ENCODE data around the gene RASGRP2.

RASGRP2 gene

DNA sequence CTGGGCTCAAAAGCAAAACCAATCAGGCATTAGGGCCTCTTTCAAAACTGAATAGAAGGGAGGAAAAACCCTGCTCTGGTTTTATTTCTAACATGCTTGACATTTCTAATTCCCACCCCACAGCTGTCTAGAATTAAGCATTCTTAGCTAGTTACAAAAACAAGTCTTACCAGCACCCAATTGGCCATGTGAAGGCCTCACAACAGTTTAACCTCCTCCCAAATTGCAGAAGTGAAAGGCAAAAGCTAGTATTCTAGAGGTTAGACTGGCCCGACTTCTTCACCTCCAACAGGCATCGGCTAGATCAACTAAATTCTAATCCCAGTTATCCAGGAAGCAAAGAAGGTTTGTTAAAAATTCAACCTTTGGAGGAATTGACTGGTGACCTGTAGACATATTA lies 27.9 kb upstream of the RASGRP2 start:
- POLR2A ChIA-PET = interaction anchor here (1.0 to 1.6 kb wide), 2 partner anchors 8 to 28 kb away, joined by 3 to 9 read pairs; partner anchors contain the start of gene RASGRP2
- Histone ChIP-seq H3K36me3 (ENCODE audit: control insufficient read depth in 4 of 4, insufficient read depth in 4 of 4, low read length in 3 of 4) (peaks cover 50 to 98% (median 85%) of the 10 kb centered on the region in 4 experiments), H3K4me1 (ENCODE audit: control extremely low read depth in 1 of 4, control insufficient read depth in 4 of 4, insufficient read depth in 4 of 4, low read length in 3 of 4) (peaks cover 29 to 61% (median 40%) of the 10 kb centered on the region in 4 experiments), H3K27me3 (replicated peaks in 2 of 5; ENCODE audit: control insufficient read depth in 4 of 5, insufficient read depth in 5 of 5, low read length in 4 of 5) (no peaks in the 10 kb centered on the region), H3K4me3 (ENCODE audit: control insufficient read depth in 1 of 7, extremely low read depth in 1 of 7, insufficient read depth in 4 of 7, low read depth in 2 of 7, low read length in 6 of 7) (no peak overlapping the region), H3K27ac (ENCODE audit: insufficient read depth in 1 of 2, low read depth in 1 of 2, low read length in 2 of 2, poor library complexity in 1 of 2, severe bottlenecking in 2 of 2) (peak overlapping the region in 1 of 2 experiments; percentile 55), H3K9me3 (ENCODE audit: control extremely low read depth in 1 of 5, control insufficient read depth in 4 of 5, insufficient read depth in 2 of 5, low read depth in 1 of 5, low read length in 4 of 5) (no peaks in the 10 kb centered on the region)
- CTCF ChIA-PET = interaction anchor here (0.7 to 20.1 kb wide), 7 partner anchors 8 to 39 kb away, joined by 3 to 345 read pairs (median 4); partner anchors contain the start of gene RASGRP2
- no peak for DNase-seq
- no CpG with 5 or more reads among the region's 2 CpGs for WGBS (ENCODE audit: insufficient coverage)

GRCh38 chr11:64770120-64770519 lies 26.2 kb upstream of the RASGRP2 start:
- H3K9me3 ChIP-seq (ENCODE audit: control extremely low read depth in 1 of 5, control insufficient read depth in 4 of 5, insufficient read depth in 2 of 5, low read depth in 1 of 5, low read length in 4 of 5) = no peaks in the 10 kb centered on the region
- H3K4me1 ChIP-seq (ENCODE audit: control extremely low read depth in 1 of 4, control insufficient read depth in 4 of 4, insufficient read depth in 4 of 4, low read length in 3 of 4) = peaks cover 20 to 56% (median 39%) of the 10 kb centered on the region in 4 experiments
- peaks cover 43 to 97% (median 82%) of the 10 kb centered on the region in 4 experiments for H3K36me3 ChIP-seq (ENCODE audit: control insufficient read depth in 4 of 4, insufficient read depth in 4 of 4, low read length in 3 of 4)
- 99% methylated on average over 11 of the region's 12 CpGs for WGBS (ENCODE audit: insufficient coverage)
- DNase-seq = no peak
- POLR2A ChIA-PET = interaction anchor here (1.5 kb wide), 1 partner anchor 9 kb away, joined by 4 read pairs; no protein-coding TSS in a partner anchor
- no peaks in the 10 kb centered on the region for H3K27me3 ChIP-seq (replicated peaks in 2 of 5; ENCODE audit: control insufficient read depth in 4 of 5, insufficient read depth in 5 of 5, low read length in 4 of 5)
- CTCF ChIA-PET = interaction anchor here (1.3 to 20.1 kb wide), 4 partner anchors 10 to 26 kb away, joined by 5 to 345 read pairs (median 6); partner anchors contain the start of genes PYGM and RASGRP2
- peak overlapping the region in 1 of 2 experiments; percentile 4 for H3K27ac ChIP-seq (ENCODE audit: insufficient read depth in 1 of 2, low read depth in 1 of 2, low read length in 2 of 2, poor library complexity in 1 of 2, severe bottlenecking in 2 of 2)
- no peak overlapping the region for H3K4me3 ChIP-seq (ENCODE audit: control insufficient read depth in 1 of 7, extremely low read depth in 1 of 7, insufficient read depth in 4 of 7, low read depth in 2 of 7, low read length in 6 of 7)

DNA sequence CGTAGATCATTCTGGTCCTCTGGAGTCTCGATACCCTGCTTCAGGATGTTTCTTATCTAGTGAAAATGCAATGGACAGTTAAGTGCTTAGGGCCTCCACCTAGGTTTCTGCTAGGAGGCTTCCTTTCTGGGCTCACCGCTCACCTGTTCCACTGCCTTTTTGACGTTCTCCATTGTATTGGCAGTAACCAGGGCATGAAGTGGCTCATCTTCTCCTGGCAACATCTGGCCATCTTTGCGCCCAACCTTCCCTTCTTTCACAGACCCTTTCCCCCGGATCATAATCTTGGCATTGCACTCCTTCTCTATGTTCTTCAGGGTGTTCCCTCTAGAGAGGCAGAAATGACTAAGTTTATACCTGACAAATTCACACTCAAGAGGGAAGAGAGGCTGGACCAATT lies 25.3 kb upstream of the RASGRP2 start:
- H3K9me3 ChIP-seq (ENCODE audit: control extremely low read depth in 1 of 5, control insufficient read depth in 4 of 5, insufficient read depth in 2 of 5, low read depth in 1 of 5, low read length in 4 of 5) = no peaks in the 10 kb centered on the region
- H3K27ac ChIP-seq (ENCODE audit: insufficient read depth in 1 of 2, low read depth in 1 of 2, low read length in 2 of 2, poor library complexity in 1 of 2, severe bottlenecking in 2 of 2) = peak overlapping the region in 1 of 2 experiments; percentile 4
- peaks cover 38 to 97% (median 84%) of the 10 kb centered on the region in 4 experiments for H3K36me3 ChIP-seq (ENCODE audit: control insufficient read depth in 4 of 4, insufficient read depth in 4 of 4, low read length in 3 of 4)
- H3K27me3 ChIP-seq (replicated peaks in 2 of 5; ENCODE audit: control insufficient read depth in 4 of 5, insufficient read depth in 5 of 5, low read length in 4 of 5) = no peaks in the 10 kb centered on the region
- DNase-seq = no peak
- 98% methylated on average over 4 of the region's 6 CpGs for WGBS (ENCODE audit: insufficient coverage)
- peaks cover 22 to 61% (median 46%) of the 10 kb centered on the region in 4 experiments for H3K4me1 ChIP-seq (ENCODE audit: control extremely low read depth in 1 of 4, control insufficient read depth in 4 of 4, insufficient read depth in 4 of 4, low read length in 3 of 4)
- POLR2A ChIA-PET = no interaction called here
- CTCF ChIA-PET = interaction anchor here (1.3 to 20.1 kb wide), 2 partner anchors 9 to 25 kb away, joined by 6 to 345 read pairs; partner anchors contain the start of genes PYGM and RASGRP2
- H3K4me3 ChIP-seq (ENCODE audit: control insufficient read depth in 1 of 7, extremely low read depth in 1 of 7, insufficient read depth in 4 of 7, low read depth in 2 of 7, low read length in 6 of 7) = no peak overlapping the region

DNA sequence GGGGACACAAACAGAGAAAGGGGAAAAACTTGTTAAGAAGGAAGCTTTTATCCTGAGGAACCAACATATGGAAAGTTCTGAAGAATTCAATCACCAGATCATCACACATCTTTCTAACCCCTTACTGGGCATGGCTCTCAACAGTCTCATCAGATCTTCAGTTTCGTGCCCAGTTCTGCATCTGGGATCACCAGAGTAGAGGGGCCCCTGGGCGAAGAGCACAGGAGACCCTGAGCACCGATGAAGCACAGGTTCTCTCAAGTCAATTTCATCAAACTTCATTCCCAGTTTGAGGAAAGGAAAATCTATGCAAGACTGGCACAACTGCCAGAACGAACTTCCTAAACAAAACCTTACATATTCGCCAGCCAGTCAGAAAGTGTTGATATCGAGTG lies 24.4 kb upstream of the RASGRP2 start:
- no peak for DNase-seq
- no peak overlapping the region for H3K27ac ChIP-seq (ENCODE audit: insufficient read depth in 1 of 2, low read depth in 1 of 2, low read length in 2 of 2, poor library complexity in 1 of 2, severe bottlenecking in 2 of 2)
- POLR2A ChIA-PET = interaction anchor here (0.6 to 1.8 kb wide), 3 partner anchors 10 to 25 kb away, joined by 3 to 8 read pairs (median 5); partner anchors contain the start of gene SF1
- 100% methylated on average over 3 of the region's 6 CpGs for WGBS (ENCODE audit: insufficient coverage)
- no peaks in the 10 kb centered on the region for H3K9me3 ChIP-seq (ENCODE audit: control extremely low read depth in 1 of 5, control insufficient read depth in 4 of 5, insufficient read depth in 2 of 5, low read depth in 1 of 5, low read length in 4 of 5)
- H3K4me1 ChIP-seq (ENCODE audit: control extremely low read depth in 1 of 4, control insufficient read depth in 4 of 4, insufficient read depth in 4 of 4, low read length in 3 of 4) = peaks cover 23 to 66% (median 51%) of the 10 kb centered on the region in 4 experiments
- H3K36me3 ChIP-seq (ENCODE audit: control insufficient read depth in 4 of 4, insufficient read depth in 4 of 4, low read length in 3 of 4) = peaks cover 37 to 96% (median 83%) of the 10 kb centered on the region in 4 experiments
- H3K4me3 ChIP-seq (ENCODE audit: control insufficient read depth in 1 of 7, extremely low read depth in 1 of 7, insufficient read depth in 4 of 7, low read depth in 2 of 7, low read length in 6 of 7) = no peak overlapping the region
- H3K27me3 ChIP-seq (replicated peaks in 2 of 5; ENCODE audit: control insufficient read depth in 4 of 5, insufficient read depth in 5 of 5, low read length in 4 of 5) = no peaks in the 10 kb centered on the region
- CTCF ChIA-PET = interaction anchor here (1.0 to 20.1 kb wide), 6 partner anchors 10 to 26 kb away, joined by 3 to 345 read pairs (median 6); partner anchors contain the start of genes RASGRP2 and SF1

DNA sequence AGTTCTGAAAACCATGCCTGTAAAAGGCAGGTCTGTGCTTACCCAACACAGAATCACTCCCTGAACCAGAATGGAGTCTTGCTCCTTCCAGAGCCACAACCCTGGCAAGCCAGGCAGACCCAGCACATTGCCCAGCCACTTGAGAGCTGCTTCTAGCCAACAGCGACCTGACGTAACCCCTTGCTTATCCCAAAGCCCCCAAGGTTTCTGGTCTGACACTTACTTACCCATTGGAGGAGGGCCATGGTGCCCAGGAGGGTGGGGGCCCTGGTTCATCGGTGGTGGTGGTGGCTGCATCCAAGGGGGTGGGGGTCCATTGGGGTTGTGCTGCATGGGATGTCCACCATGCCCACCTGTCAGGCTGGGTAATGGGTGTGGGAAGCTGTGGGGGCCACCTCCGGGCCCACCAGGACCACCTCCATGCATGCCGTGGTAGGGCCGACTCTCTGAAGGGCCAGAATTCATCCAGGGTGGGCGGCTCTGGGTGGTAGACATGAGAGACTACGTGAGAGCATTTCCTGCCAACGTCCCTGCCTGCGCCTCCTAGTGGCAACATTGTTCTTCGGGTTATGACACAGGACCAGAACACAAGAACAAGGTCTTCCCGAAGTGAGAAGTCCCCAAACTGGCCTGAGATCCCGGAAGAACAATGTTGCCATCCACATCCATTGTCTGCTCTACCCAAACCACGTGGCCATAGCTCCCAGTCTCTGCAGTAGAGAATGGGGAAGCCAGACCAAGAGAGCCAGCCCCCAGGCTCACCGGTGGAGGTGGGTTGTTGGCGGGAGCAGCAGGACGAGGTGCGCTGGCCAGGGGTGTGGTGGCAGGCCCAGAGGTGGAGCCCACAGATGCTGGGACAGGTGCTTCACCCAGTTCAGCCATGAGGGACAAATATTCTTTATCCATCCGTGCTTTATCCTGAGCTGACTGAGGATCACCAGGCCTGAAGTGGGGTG lies 23.7 kb upstream of the RASGRP2 start:
- Histone ChIP-seq H3K9me3 (ENCODE audit: control extremely low read depth in 1 of 5, control insufficient read depth in 4 of 5, insufficient read depth in 2 of 5, low read depth in 1 of 5, low read length in 4 of 5) (no peaks in the 10 kb centered on the region), H3K36me3 (ENCODE audit: control insufficient read depth in 4 of 4, insufficient read depth in 4 of 4, low read length in 3 of 4) (peaks cover 35 to 96% (median 82%) of the 10 kb centered on the region in 4 experiments), H3K27me3 (replicated peaks in 2 of 5; ENCODE audit: control insufficient read depth in 4 of 5, insufficient read depth in 5 of 5, low read length in 4 of 5) (no peaks in the 10 kb centered on the region), H3K27ac (ENCODE audit: insufficient read depth in 1 of 2, low read depth in 1 of 2, low read length in 2 of 2, poor library complexity in 1 of 2, severe bottlenecking in 2 of 2) (peak overlapping the region; percentile 16 to 52), H3K4me1 (ENCODE audit: control extremely low read depth in 1 of 4, control insufficient read depth in 4 of 4, insufficient read depth in 4 of 4, low read length in 3 of 4) (peaks cover 20 to 66% (median 53%) of the 10 kb centered on the region in 4 experiments), H3K4me3 (ENCODE audit: control insufficient read depth in 1 of 7, extremely low read depth in 1 of 7, insufficient read depth in 4 of 7, low read depth in 2 of 7, low read length in 6 of 7) (no peak overlapping the region)
- CTCF ChIA-PET = interaction anchor here (1.0 to 20.1 kb wide), 6 partner anchors 10 to 26 kb away, joined by 3 to 345 read pairs (median 6); partner anchors contain the start of genes RASGRP2 and SF1
- POLR2A ChIA-PET = interaction anchor here (0.6 to 1.8 kb wide), 4 partner anchors 11 to 25 kb away, joined by 3 to 8 read pairs (median 4); partner anchors contain the start of gene SF1
- 49% methylated on average over 17 of the region's 19 CpGs for WGBS (ENCODE audit: insufficient coverage)
- peak; percentile 77 to 88 (median 84) for DNase-seq

DNA sequence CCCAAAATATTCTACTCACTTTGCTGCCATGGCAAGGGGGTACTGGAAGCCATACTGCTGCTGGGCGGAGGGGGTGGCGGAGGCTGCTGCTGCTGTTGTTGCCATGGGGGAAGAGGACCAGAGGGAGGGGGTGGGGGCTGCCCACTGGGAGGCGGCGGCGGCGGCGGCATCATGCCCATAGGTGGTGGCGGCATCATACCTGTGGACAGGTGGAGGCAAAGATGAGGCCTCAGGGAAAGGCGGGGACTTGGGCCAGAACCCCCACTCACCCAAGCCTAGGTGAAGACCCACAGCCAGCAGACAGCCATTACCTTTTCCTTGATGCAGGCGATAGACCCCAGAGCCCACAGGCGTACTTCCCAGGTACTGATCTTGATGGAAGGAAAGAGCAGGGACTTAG lies 22.9 kb upstream of the RASGRP2 start:
- ChIA-PET POLR2A (interaction anchor here (1.3 kb wide), 1 partner anchor 12 kb away, joined by 3 read pairs; no protein-coding TSS in a partner anchor), CTCF (interaction anchor here (1.3 to 20.1 kb wide), 5 partner anchors 8 to 22 kb away, joined by 3 to 345 read pairs (median 6); partner anchors contain the start of genes RASGRP2 and SF1)
- no peaks in the 10 kb centered on the region for H3K9me3 ChIP-seq (ENCODE audit: control extremely low read depth in 1 of 5, control insufficient read depth in 4 of 5, insufficient read depth in 2 of 5, low read depth in 1 of 5, low read length in 4 of 5)
- peak overlapping the region in 1 of 2 experiments; percentile 16 for H3K27ac ChIP-seq (ENCODE audit: insufficient read depth in 1 of 2, low read depth in 1 of 2, low read length in 2 of 2, poor library complexity in 1 of 2, severe bottlenecking in 2 of 2)
- no peaks in the 10 kb centered on the region for H3K27me3 ChIP-seq (replicated peaks in 2 of 5; ENCODE audit: control insufficient read depth in 4 of 5, insufficient read depth in 5 of 5, low read length in 4 of 5)
- peaks cover 18 to 66% (median 55%) of the 10 kb centered on the region in 4 experiments for H3K4me1 ChIP-seq (ENCODE audit: control extremely low read depth in 1 of 4, control insufficient read depth in 4 of 4, insufficient read depth in 4 of 4, low read length in 3 of 4)
- H3K4me3 ChIP-seq (ENCODE audit: control insufficient read depth in 1 of 7, extremely low read depth in 1 of 7, insufficient read depth in 4 of 7, low read depth in 2 of 7, low read length in 6 of 7) = no peak overlapping the region
- 97% methylated on average over 7 of the region's 11 CpGs for WGBS (ENCODE audit: insufficient coverage)
- no peak for DNase-seq
- peaks cover 33 to 95% (median 84%) of the 10 kb centered on the region in 4 experiments for H3K36me3 ChIP-seq (ENCODE audit: control insufficient read depth in 4 of 4, insufficient read depth in 4 of 4, low read length in 3 of 4)
